ENCODE data around the gene ZNF346. TPM values are rescaled to one million over a fixed set of nuclear protein-coding genes. Genes with fewer than 3 reads are reported as not detected.
A peak's percentile ranks its signal among the peaks of the same experiment; 100 is the strongest.

ZNF346 gene
- total and polyA plus RNA-seq, 2 of the 13 experiments (the other 11 are each of a cell fraction or from before 2014, with no cell fraction given) = 8.6 to 19.4 TPM

DNA sequence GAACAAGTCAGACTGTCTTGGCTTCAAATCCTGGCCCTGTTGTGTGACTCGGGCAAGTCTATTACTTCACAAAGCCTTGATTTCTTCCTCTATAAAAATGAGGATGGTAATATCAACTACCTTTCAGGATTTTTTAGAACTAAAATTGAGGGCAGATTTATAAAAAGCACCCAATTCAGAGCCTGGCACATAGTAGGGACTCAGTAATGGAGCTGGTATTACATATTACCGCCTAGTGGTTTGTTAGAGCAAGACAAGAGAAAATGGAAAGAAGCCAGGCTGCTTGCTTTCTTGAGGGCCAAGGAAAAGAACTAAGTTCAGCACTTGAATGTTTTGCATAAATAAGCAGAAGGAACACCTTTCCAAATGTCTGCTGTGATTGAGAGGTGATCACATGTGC is 19.4 kb downstream of the ZNF346 start:
- POLR2A ChIA-PET = no interaction called here
- CTCF ChIA-PET (ENCODE audit: low intra/inter-chr PET ratio, low total read pairs) = no interaction called here
- Histone ChIP-seq H3K79me2 (ENCODE audit: insufficient read depth, low read length) (peaks cover 4% of the 10 kb centered on the region), H3K4me1 (ENCODE audit: insufficient read depth, low read length) (peaks cover 8% of the 10 kb centered on the region; the same call in 1 of the 2 replicates), H3K27me3 (ENCODE audit: control insufficient read depth in 1 of 2, insufficient read depth in 2 of 2, low read length in 2 of 2) (no peaks in the 10 kb centered on the region; a peak in 1 of 5 replicates), H2AFZ (ENCODE audit: low read length) (no peak overlapping the region), H3K9ac (ENCODE audit: insufficient read depth, low read depth, low read length) (no peak overlapping the region), H3K36me3 (replicated peaks in 1 of 2; ENCODE audit: control insufficient read depth in 1 of 2, insufficient read depth in 2 of 2, low read length in 2 of 2) (peaks cover 14 to 46% of the 10 kb centered on the region in 2 experiments), H3K9me3 (ENCODE audit: low read length) (no peaks in the 10 kb centered on the region), H4K20me1 (ENCODE audit: insufficient read depth, low read length) (no peaks in the 10 kb centered on the region), H3K27ac (ENCODE audit: extremely low read length, insufficient read depth, low read length) (no peak overlapping the region), H3K4me2 (ENCODE audit: low read depth, low read length) (no peak overlapping the region), H3K4me3 (replicated peaks in 1 of 3; ENCODE audit: insufficient read depth in 1 of 3, low read depth in 2 of 3, low read length in 3 of 3) (no peak overlapping the region)
- TF ChIP-seq MEF2D (CRISPR knock-in tag; IDR thresholded peaks at IDR 0.05) = no peak
- peak; percentile 91 for TF ChIP-seq ZKSCAN1 (IDR thresholded peaks at IDR 0.05; ENCODE audit: low read length)
- TF ChIP-seq, protein P1, sequence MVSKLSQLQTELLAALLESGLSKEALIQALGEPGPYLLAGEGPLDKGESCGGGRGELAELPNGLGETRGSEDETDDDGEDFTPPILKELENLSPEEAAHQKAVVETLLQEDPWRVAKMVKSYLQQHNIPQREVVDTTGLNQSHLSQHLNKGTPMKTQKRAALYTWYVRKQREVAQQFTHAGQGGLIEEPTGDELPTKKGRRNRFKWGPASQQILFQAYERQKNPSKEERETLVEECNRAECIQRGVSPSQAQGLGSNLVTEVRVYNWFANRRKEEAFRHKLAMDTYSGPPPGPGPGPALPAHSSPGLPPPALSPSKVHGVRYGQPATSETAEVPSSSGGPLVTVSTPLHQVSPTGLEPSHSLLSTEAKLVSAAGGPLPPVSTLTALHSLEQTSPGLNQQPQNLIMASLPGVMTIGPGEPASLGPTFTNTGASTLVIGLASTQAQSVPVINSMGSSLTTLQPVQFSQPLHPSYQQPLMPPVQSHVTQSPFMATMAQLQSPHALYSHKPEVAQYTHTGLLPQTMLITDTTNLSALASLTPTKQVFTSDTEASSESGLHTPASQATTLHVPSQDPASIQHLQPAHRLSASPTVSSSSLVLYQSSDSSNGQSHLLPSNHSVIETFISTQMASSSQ (IDR thresholded peaks at IDR 0.05; ENCODE audit: low read depth) = no peak
- TF ChIP-seq, protein P1 (CRISPR knock-in tag; IDR thresholded peaks at IDR 0.05; ENCODE audit: borderline replicate concordance) = no peak
- intact Hi-C loops (cut with micrococcal nuclease; ENCODE audit: unreplicated experiment) (no loop called here), in situ Hi-C loops (cut with HindIII; ENCODE audit: extremely low pct_ligation_motif_present, low pct_unique_long_range_greater_than_20kb) (no loop called here)
- FAIRE-seq (no peak), DNase-seq (ENCODE audit: low spot score) (no peak), ATAC-seq (no peak)
- no TSS peak for BruUV-seq (replicated peaks)
- WGBS (ENCODE audit: low lambda C conversion rate) = 98% methylated on average over 2 of the region's 2 CpGs

DNA sequence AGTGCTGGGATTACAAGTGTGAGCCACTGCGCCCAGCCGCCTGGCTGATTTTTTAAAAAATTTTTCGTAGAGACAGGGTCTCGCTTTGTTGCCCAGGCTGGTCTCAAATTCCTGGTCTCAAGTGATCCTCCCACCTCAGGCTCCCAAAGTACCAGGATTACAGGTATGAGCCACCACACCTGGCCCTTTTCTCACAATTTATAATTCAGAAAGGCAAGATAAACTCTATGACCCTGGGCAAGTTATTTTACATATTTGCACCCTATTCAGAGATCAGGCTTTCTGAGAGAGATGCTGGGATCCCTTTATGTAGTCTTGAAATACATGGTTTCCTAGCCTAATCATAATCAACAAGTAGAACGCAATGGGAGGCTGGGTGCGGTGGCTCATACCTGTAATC is 20.6 kb downstream of the ZNF346 start:
- FAIRE-seq = no peak
- no peak overlapping the region for H2AFZ ChIP-seq (ENCODE audit: low read length)
- no TSS peak for BruUV-seq (replicated peaks)
- H3K9me3 ChIP-seq (ENCODE audit: low read length) = no peaks in the 10 kb centered on the region
- no peak overlapping the region for H3K4me2 ChIP-seq (ENCODE audit: low read depth, low read length)
- H3K79me2 ChIP-seq (ENCODE audit: insufficient read depth, low read length) = no peaks in the 10 kb centered on the region
- over 99% methylated on average over 6 of the region's 6 CpGs for WGBS (ENCODE audit: low lambda C conversion rate)
- in situ Hi-C loops (cut with HindIII; ENCODE audit: extremely low pct_ligation_motif_present, low pct_unique_long_range_greater_than_20kb) (no loop called here), intact Hi-C loops (cut with micrococcal nuclease; ENCODE audit: unreplicated experiment) (no loop called here)
- H4K20me1 ChIP-seq (ENCODE audit: insufficient read depth, low read length) = no peaks in the 10 kb centered on the region
- H3K4me1 ChIP-seq (ENCODE audit: insufficient read depth, low read length) = peaks cover 6% of the 10 kb centered on the region; the same call in 1 of the 2 replicates
- CTCF ChIA-PET (ENCODE audit: low intra/inter-chr PET ratio, low total read pairs) = no interaction called here
- peaks cover 14 to 54% of the 10 kb centered on the region in 2 experiments for H3K36me3 ChIP-seq (replicated peaks in 1 of 2; ENCODE audit: control insufficient read depth in 1 of 2, insufficient read depth in 2 of 2, low read length in 2 of 2)
- no peaks in the 10 kb centered on the region; a peak in 1 of 5 replicates for H3K27me3 ChIP-seq (ENCODE audit: control insufficient read depth in 1 of 2, insufficient read depth in 2 of 2, low read length in 2 of 2)
- H3K4me3 ChIP-seq (replicated peaks in 1 of 3; ENCODE audit: insufficient read depth in 1 of 3, low read depth in 2 of 3, low read length in 3 of 3) = no peak overlapping the region
- POLR2A ChIA-PET = no interaction called here
- H3K9ac ChIP-seq (ENCODE audit: insufficient read depth, low read depth, low read length) = no peak overlapping the region
- no peak for DNase-seq (ENCODE audit: low spot score)
- H3K27ac ChIP-seq (ENCODE audit: extremely low read length, insufficient read depth, low read length) = no peak overlapping the region
- ATAC-seq = no peak
- TF ChIP-seq, protein P2, sequence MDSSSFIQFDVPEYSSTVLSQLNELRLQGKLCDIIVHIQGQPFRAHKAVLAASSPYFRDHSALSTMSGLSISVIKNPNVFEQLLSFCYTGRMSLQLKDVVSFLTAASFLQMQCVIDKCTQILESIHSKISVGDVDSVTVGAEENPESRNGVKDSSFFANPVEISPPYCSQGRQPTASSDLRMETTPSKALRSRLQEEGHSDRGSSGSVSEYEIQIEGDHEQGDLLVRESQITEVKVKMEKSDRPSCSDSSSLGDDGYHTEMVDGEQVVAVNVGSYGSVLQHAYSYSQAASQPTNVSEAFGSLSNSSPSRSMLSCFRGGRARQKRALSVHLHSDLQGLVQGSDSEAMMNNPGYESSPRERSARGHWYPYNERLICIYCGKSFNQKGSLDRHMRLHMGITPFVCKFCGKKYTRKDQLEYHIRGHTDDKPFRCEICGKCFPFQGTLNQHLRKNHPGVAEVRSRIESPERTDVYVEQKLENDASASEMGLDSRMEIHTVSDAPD (CRISPR knock-in tag; IDR thresholded peaks at IDR 0.05) = no peak
- TF ChIP-seq ZNF557 (CRISPR knock-in tag; IDR thresholded peaks at IDR 0.05) = no peak
- no peak for TF ChIP-seq ZNF33B (CRISPR knock-in tag; IDR thresholded peaks at IDR 0.05)
- TF ChIP-seq, protein P3, sequence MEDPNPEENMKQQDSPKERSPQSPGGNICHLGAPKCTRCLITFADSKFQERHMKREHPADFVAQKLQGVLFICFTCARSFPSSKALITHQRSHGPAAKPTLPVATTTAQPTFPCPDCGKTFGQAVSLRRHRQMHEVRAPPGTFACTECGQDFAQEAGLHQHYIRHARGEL (CRISPR knock-in tag; IDR thresholded peaks at IDR 0.05) = no peak
- TF ChIP-seq MIXL1 (CRISPR knock-in tag; IDR thresholded peaks at IDR 0.05) = no peak
- TF ChIP-seq NFKBIZ (CRISPR knock-in tag; IDR thresholded peaks at IDR 0.05) = no peak
- TF ChIP-seq TRIM24 (CRISPR knock-in tag; IDR thresholded peaks at IDR 0.05) = no peak
- TF ChIP-seq, protein P4, sequence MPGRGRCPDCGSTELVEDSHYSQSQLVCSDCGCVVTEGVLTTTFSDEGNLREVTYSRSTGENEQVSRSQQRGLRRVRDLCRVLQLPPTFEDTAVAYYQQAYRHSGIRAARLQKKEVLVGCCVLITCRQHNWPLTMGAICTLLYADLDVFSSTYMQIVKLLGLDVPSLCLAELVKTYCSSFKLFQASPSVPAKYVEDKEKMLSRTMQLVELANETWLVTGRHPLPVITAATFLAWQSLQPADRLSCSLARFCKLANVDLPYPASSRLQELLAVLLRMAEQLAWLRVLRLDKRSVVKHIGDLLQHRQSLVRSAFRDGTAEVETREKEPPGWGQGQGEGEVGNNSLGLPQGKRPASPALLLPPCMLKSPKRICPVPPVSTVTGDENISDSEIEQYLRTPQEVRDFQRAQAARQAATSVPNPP (CRISPR knock-in tag; IDR thresholded peaks at IDR 0.05) = no peak
- TF ChIP-seq CHD2 (IDR thresholded peaks at IDR 0.05; ENCODE audit: low read depth, low read length) = no peak
- no peak for TF ChIP-seq ZNF761 (CRISPR knock-in tag; conservative IDR thresholded peaks at IDR 0.05)
